GM10266 (cell line): ENCODE data around the gene SLAMF1.

Experiments
- DNase-seq: peaks from one replicate; pipeline ENCODE4 v3.0.0; 2012; ENCODE audit errors: extremely low spot score
- TF ChIP-seq, protein P1 (sequence below): IDR thresholded peaks from 2 replicates; pipeline ENCODE4 v1.5.1; 2012; ENCODE audit warnings: mild to moderate bottlenecking, low read depth; ENCODE audit not compliant: control insufficient read depth, insufficient read depth; ENCODE audit errors: missing control alignments

Gene SLAMF1

DNA sequence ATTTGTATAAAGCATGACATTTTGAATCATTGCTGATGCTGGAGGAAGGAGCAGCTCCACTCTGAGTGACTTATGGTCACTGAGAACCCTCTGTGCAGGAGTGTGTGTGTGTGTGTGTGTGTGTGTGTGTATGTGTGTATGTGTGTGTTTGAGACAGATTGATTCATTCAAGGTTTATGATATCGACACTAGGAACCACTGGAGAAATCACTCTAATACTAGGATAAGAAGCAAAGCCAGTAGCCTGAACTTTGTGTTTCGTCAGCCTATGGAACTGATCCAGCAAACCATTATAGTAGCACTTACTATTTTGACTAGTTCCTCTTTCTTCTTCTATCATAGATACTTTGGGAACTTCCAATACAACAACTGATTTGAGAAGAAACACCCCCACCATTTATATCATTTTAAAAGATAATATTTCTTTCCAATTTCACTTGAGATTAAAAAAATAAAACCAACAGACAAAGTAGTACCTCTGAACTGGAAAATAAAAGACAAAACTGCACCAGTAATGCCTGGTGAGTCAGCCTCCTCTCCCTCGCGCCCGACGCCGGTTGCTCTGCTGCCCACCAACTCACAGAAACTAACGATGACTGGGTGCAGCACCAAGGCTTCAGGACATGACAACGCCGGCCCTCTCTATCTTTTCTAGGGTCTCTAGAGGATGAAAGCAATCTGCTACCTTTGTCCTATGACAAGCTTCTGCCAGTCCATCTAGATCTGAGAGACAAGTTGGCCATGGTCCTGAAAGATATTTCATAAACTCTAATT lies 20.9 kb downstream of the SLAMF1 start:
- DNase-seq, result no peak
- TF ChIP-seq, protein P1, sequence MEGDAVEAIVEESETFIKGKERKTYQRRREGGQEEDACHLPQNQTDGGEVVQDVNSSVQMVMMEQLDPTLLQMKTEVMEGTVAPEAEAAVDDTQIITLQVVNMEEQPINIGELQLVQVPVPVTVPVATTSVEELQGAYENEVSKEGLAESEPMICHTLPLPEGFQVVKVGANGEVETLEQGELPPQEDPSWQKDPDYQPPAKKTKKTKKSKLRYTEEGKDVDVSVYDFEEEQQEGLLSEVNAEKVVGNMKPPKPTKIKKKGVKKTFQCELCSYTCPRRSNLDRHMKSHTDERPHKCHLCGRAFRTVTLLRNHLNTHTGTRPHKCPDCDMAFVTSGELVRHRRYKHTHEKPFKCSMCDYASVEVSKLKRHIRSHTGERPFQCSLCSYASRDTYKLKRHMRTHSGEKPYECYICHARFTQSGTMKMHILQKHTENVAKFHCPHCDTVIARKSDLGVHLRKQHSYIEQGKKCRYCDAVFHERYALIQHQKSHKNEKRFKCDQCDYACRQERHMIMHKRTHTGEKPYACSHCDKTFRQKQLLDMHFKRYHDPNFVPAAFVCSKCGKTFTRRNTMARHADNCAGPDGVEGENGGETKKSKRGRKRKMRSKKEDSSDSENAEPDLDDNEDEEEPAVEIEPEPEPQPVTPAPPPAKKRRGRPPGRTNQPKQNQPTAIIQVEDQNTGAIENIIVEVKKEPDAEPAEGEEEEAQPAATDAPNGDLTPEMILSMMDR, result no peak

DNA sequence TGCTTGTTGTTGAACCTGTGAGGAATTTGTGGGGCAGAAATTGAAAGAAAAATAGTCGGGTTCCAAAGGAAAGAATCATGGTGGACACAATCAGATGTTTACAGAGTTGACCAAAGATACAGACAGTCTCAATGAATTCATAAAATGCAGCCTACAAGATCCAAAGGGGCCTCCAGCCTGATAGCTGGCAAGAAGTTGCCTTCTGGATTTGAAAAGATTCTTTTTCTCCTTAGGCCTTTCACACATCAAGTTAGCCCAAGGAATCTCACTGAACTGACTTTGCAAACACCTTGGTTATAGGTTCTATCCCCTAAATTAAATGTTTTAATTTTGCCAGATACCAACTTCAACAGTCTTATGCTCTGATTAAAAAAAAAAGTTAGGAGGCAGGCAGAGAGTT lies 21.5 kb downstream of the SLAMF1 start:
- no peak for DNase-seq
- TF ChIP-seq, protein P1, result no peak

DNA sequence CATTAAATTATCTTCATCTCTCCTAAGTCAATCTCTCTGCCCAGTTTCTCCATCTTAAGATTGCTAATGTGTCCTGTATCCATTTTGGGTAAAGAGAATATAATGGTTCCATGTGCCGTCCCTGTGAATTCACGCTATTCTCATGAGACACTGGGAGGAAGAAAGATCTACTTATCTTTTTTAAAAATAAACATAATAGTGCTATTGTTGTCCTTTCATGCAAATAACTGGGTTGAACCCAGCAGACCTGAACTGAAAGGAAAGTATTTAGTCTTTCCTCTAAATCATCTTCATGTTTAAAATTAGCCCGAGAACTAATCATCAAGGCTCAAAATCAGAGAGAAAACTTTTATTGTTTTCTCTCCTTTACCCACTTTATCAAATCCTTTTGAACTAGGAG lies 22.4 kb downstream of the SLAMF1 start:
- DNase-seq, result peak; percentile 26
- TF ChIP-seq, protein P1, result no peak

DNA sequence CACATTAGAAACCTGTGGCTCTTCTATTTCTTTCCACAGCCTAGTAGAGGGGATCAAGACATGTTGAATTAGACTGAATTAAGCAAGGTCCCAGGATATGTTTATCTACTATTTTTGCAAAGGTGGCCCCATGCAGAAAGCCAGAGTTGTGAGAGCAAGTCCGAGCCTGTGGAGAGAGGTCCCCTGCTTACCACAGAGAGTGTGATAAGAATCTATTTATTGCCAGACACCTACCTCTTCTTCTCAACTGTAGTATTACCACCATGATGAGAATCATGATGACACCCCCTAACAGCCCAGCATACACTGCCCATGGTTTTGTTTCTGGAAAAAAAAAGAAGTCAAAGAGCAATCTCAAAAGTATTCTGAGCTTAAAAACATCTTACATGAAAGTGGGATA lies 23.0 kb downstream of the SLAMF1 start:
- TF ChIP-seq, protein P1, result no peak
- DNase-seq, result peak; percentile 42

DNA sequence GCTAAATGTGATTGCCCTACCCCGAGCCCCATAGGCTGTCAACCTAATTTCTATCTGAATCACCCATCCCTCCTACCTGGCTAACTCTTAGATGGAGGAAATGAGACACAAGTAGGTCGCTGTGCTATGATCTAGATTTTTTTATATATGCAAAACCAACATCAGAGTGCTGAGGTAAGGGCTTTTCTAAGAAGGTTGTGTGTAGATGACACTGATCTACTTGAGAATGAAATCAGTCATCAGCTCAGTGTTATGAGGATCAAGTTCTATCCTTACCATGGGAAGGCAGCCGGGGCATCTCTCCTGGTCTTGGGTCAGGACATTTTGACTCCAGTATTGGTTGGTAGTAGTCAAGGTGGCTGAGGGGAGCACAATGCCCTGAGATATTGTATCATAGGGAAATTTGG lies 23.6 kb downstream of the SLAMF1 start:
- TF ChIP-seq, protein P1, result no peak
- DNase-seq, result no peak

DNA sequence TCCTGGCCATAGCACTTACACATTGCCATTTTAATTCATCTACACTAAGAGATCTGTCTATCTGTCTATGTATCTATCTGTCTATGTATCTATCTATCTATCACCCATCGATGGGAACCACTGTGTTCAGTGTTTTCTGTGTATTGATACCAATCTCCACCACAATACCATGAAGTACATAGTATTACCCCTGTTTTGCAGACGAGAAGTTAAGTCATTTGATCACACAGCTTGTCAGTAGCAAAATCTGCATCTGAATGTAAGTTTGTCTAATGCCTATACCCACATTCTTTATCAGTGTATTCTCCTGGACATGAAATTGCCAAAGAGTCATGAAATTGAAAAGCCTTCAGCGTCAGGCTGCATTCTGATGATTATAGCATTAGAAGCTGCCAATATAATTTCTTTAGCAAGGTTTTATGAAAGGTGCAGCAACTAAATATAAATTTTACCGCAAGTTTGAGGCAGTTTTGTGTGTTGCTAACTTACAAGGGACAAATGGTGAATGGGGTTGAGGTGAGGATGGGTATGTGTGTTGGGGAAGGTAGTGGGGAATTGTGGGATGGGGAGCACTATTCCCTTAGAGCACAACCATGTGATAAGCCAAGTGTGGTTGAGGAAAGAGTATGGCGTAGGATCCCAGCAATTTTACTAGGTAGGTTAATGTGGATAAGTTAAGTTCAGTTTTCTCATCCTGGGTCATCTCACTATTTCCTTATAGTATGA lies 24.2 kb downstream of the SLAMF1 start:
- DNase-seq, result no peak
- TF ChIP-seq, protein P1, result no peak
